ENCODE results near the gene DESI2. TPM values are rescaled to one million over a fixed set of nuclear protein-coding genes. Genes with fewer than 3 reads are reported as not detected.

Gene DESI2
- polyA plus RNA-seq, 2 of the 4 experiments (the other 2 are of a cell fraction), result 29.3 to 57.8 TPM

DNA sequence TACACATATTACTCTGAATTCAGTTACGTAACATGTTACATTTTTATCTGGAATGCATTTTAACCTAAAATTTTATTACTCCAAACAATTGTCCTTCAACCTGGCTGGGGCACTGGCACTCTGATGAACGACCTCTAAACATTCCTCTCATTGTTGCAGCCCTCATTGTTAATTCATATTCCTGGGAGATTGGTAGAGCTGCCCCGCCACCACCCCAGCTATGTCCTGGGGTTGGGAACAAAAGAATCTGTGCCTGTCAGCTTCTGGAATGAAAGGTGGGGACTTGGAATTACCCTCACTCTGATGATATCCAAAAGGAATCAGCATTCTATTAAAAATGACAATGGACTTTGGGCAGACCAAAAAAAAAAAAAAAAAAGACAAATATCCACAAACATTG lies 38.0 kb upstream of the DESI2 start:
- H3K4me3 ChIP-seq, result no peak overlapping the region
- H3K4me1 ChIP-seq, result no peaks in the 10 kb centered on the region
- TF ChIP-seq, protein P1, sequence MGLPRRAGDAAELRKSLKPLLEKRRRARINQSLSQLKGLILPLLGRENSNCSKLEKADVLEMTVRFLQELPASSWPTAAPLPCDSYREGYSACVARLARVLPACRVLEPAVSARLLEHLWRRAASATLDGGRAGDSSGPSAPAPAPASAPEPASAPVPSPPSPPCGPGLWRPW (IDR thresholded peaks at IDR 0.05), result no peak
- TF ChIP-seq HOXB5 (CRISPR knock-in tag; IDR thresholded peaks at IDR 0.05) (no peak), E2F6 (IDR thresholded peaks at IDR 0.05; ENCODE audit: borderline replicate concordance, low read depth) (no peak), USF2 (IDR thresholded peaks at IDR 0.05) (no peak), ESRRA (IDR thresholded peaks at IDR 0.05; ENCODE audit: borderline replicate concordance, low read length) (no peak), MAZ (IDR thresholded peaks at IDR 0.05; ENCODE audit: borderline replicate concordance, low read depth, low read length) (no peak), GATA3 (IDR thresholded peaks at IDR 0.05; ENCODE audit: borderline replicate concordance) (no peak), CHD4 (IDR thresholded peaks at IDR 0.05; ENCODE audit: borderline replicate concordance) (no peak)
- POLR2A ChIA-PET, result no interaction called here
- H3K9me3 ChIP-seq, result no peaks in the 10 kb centered on the region
- WGBS (ENCODE audit: missing lambda C conversion rate), result 36% methylated on average over 3 of the region's 3 CpGs
- H3K27ac ChIP-seq, result no peak overlapping the region
- H3K4me2 ChIP-seq, result no peak overlapping the region
- CTCF ChIA-PET, result interaction anchor here (0.7 to 2.4 kb wide), 3 partner anchors 10 to 335 kb away, joined by 3 to 6 read pairs (median 4); no protein-coding TSS in a partner anchor
- no peak for DNase-seq (ENCODE audit: low read depth in 1 of 2, low spot score in 1 of 2)
- no peak for FAIRE-seq
- no peak for ATAC-seq

DNA sequence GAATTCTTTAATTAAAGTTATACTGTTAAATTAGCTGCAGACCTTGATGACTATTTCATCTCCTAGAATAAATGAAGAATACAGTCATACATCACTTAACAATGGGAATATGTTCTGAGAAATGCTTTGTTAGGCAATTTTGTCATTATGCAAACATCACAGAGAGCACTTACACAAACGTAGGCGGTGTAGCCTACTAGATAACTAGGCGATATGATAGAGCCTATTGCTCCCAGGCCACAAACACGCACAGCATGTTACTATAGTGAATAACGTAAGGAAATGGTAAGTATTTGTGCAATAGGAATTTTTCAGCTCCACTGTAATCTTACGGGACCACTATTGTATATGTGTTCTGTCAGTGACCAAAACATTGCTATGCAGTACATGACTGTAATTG lies 37.6 kb upstream of the DESI2 start:
- WGBS (ENCODE audit: missing lambda C conversion rate), result 69% methylated on average over 6 of the region's 6 CpGs
- Histone ChIP-seq H3K27ac (no peak overlapping the region), H3K4me3 (no peak overlapping the region), H3K9me3 (no peaks in the 10 kb centered on the region), H3K4me2 (no peak overlapping the region), H3K4me1 (no peaks in the 10 kb centered on the region)
- ChIA-PET CTCF (interaction anchor here (0.7 to 2.4 kb wide), 4 partner anchors 11 to 335 kb away, joined by 3 to 8 read pairs (median 5); no protein-coding TSS in a partner anchor), POLR2A (no interaction called here)
- FAIRE-seq, result no peak
- no peak for ATAC-seq
- no peak for DNase-seq (ENCODE audit: low read depth in 1 of 2, low spot score in 1 of 2)
- TF ChIP-seq RARB (CRISPR knock-in tag; IDR thresholded peaks at IDR 0.05) (no peak), POLR2AphosphoS2 (conservative IDR thresholded peaks at IDR 0.05; ENCODE audit: low read length) (no peak), SMC3 (IDR thresholded peaks at IDR 0.05) (no peak), SREBF2 (IDR thresholded peaks at IDR 0.05) (no peak), HEYL (CRISPR knock-in tag; IDR thresholded peaks at IDR 0.05) (no peak)

DNA sequence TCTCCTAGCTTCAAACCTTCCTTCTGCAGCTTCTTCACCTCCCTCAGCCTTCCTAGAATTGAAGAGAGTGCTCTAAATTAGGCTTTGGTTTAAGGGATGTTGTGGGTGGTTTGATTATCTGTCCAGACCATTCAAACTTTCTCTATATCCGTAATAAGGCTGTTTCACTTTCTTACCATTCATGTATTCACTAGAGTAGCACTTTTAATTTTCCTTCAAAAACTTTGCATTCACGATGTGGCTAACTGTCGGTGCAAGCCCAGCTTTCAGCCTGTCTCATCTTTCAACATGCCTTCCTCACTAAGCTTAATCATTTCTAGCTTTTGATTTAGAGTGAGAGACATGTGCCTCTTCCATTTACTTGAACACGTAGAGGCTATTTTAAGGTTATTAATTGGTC lies 26.2 kb upstream of the DESI2 start:
- DNase-seq (ENCODE audit: low read depth in 1 of 2, low spot score in 1 of 2) (no peak), ATAC-seq (no peak), FAIRE-seq (no peak)
- H3K9me3 ChIP-seq, result no peaks in the 10 kb centered on the region
- WGBS (ENCODE audit: missing lambda C conversion rate), result 53% methylated on average over 4 of the region's 4 CpGs
- no peaks in the 10 kb centered on the region for H3K4me1 ChIP-seq
- no peak overlapping the region for H3K4me2 ChIP-seq
- no peak overlapping the region for H3K4me3 ChIP-seq
- H3K27ac ChIP-seq, result no peak overlapping the region
- CTCF ChIA-PET, result interaction anchor here (1.3 to 1.5 kb wide), 2 partner anchors 8 to 23 kb away, joined by 3 to 6 read pairs; no protein-coding TSS in a partner anchor
- no peak for TF ChIP-seq BHLHE40 (IDR thresholded peaks at IDR 0.05; ENCODE audit: low read depth, low read length)
- no peak for TF ChIP-seq KDM5A (IDR thresholded peaks at IDR 0.05)
- no peak for TF ChIP-seq ATOH8 (CRISPR knock-in tag; IDR thresholded peaks at IDR 0.05; ENCODE audit: low read depth)
- no peak for TF ChIP-seq EP300 (IDR thresholded peaks at IDR 0.05)
- no peak for TF ChIP-seq RARB (CRISPR knock-in tag; IDR thresholded peaks at IDR 0.05)
- TF ChIP-seq TP53 (CRISPR knock-in tag; IDR thresholded peaks at IDR 0.05), result no peak
- no peak for TF ChIP-seq ZFP36 (IDR thresholded peaks at IDR 0.05; ENCODE audit: borderline replicate concordance, partially characterized antibody)
- TF ChIP-seq, protein P1 (IDR thresholded peaks at IDR 0.05), result no peak
- TF ChIP-seq CBX2 (IDR thresholded peaks at IDR 0.05; ENCODE audit: borderline replicate concordance, low read depth), result no peak
- no peak for TF ChIP-seq HOXB13 (CRISPR knock-in tag; IDR thresholded peaks at IDR 0.05; ENCODE audit: low read depth)
- TF ChIP-seq RAD21 (conservative IDR thresholded peaks at IDR 0.05 in 1 of 2, IDR thresholded peaks at IDR 0.05 in 1 of 2), result no peak
- no peak for TF ChIP-seq POLR2A (IDR thresholded peaks at IDR 0.05; ENCODE audit: low read length)
- TF ChIP-seq KDM1A (IDR thresholded peaks at IDR 0.05; ENCODE audit: low read depth), result no peak
- POLR2A ChIA-PET, result interaction anchor here (0.7 kb wide), 1 partner anchor 828 kb away, joined by 3 read pairs; no protein-coding TSS in a partner anchor
